Measurements from ENCODE around the gene STARD13. TPM values are rescaled to one million over a fixed set of nuclear protein-coding genes. Genes with fewer than 3 reads are reported as not detected.

The STARD13 gene
- total RNA-seq, 1 experiment from 2014 or later: 4.1 TPM

GRCh38 chr13:33096886-33097605 is 188.5 kb downstream of the STARD13 start:
- ATAC-seq: no peak
- no peaks in the 10 kb centered on the region for H3K36me3 ChIP-seq (ENCODE audit: control insufficient read depth in 1 of 2, insufficient read depth in 2 of 2, low read length in 2 of 2)
- CTCF ChIA-PET: no interaction called here
- H3K9me2 ChIP-seq (ENCODE audit: insufficient read depth): no peaks in the 10 kb centered on the region
- H2AFZ ChIP-seq (ENCODE audit: low read depth, low read length, poor library complexity, severe bottlenecking): no peak overlapping the region
- RAD21 ChIA-PET (ENCODE audit: low non-redundant PET in 1 of 2, low total read pairs in 2 of 2, uncharacterized antibody in 2 of 2, unreplicated experiment in 2 of 2): no interaction called here
- no peak for TF ChIP-seq EZH2 (IDR thresholded peaks at IDR 0.05)
- TF ChIP-seq POLR2A (IDR thresholded peaks at IDR 0.05; ENCODE audit: borderline replicate concordance, extremely low read depth, insufficient read depth, insufficient read length): no peak
- no peak for TF ChIP-seq SP1 (IDR thresholded peaks at IDR 0.05; ENCODE audit: low read depth)
- TF ChIP-seq EGR1 (IDR thresholded peaks at IDR 0.05; ENCODE audit: low read depth): no peak
- TF ChIP-seq ELF1 (IDR thresholded peaks at IDR 0.05; ENCODE audit: borderline replicate concordance, low read depth): no peak
- no peak for TF ChIP-seq RAD21 (IDR thresholded peaks at IDR 0.05; ENCODE audit: low read depth)
- no TSS peak for BruUV-seq (replicated peaks)
- POLR2A ChIA-PET: no interaction called here
- H3K27ac ChIP-seq (ENCODE audit: low read depth, low read length): no peak overlapping the region
- no peak overlapping the region for H3K4me3 ChIP-seq (replicated peaks in 1 of 2; ENCODE audit: low read depth in 1 of 2, low read length in 2 of 2)
- no peaks in the 10 kb centered on the region; a peak in 1 of 4 replicates for H3K9me3 ChIP-seq (ENCODE audit: control insufficient read depth in 1 of 2, insufficient read depth in 1 of 2, low read depth in 1 of 2, low read length in 2 of 2)
- intact Hi-C loops (cut with micrococcal nuclease): no loop called here
- no peak for DNase-seq (ENCODE audit: low read depth, low spot score)
- no peaks in the 10 kb centered on the region for H3K79me2 ChIP-seq (ENCODE audit: insufficient read depth, low read length)
- no peak overlapping the region for H3K4me2 ChIP-seq (ENCODE audit: low read length)
- no peak overlapping the region for H3K9ac ChIP-seq (ENCODE audit: low read length)
- H4K20me1 ChIP-seq (ENCODE audit: insufficient read depth): no peaks in the 10 kb centered on the region
- no peaks in the 10 kb centered on the region for H3K4me1 ChIP-seq (ENCODE audit: control insufficient read depth in 1 of 2, insufficient read depth in 2 of 2, low read length in 2 of 2)
- no peaks in the 10 kb centered on the region for H3K27me3 ChIP-seq (ENCODE audit: insufficient read depth, low read length)

- no peaks in the 10 kb centered on the region for H4K20me1 ChIP-seq (ENCODE audit: insufficient read depth)
- H3K9ac ChIP-seq (ENCODE audit: low read length): no peak overlapping the region
- intact Hi-C loops (cut with micrococcal nuclease): no loop called here
- ChIA-PET POLR2A (no interaction called here), RAD21 (ENCODE audit: low non-redundant PET in 1 of 2, low total read pairs in 2 of 2, uncharacterized antibody in 2 of 2, unreplicated experiment in 2 of 2) (no interaction called here), CTCF (no interaction called here)
- no peaks in the 10 kb centered on the region for H3K27me3 ChIP-seq (ENCODE audit: insufficient read depth, low read length)
- H3K27ac ChIP-seq (ENCODE audit: low read depth, low read length): no peak overlapping the region
- no peak overlapping the region for H2AFZ ChIP-seq (ENCODE audit: low read depth, low read length, poor library complexity, severe bottlenecking)
- DNase-seq (ENCODE audit: low read depth, low spot score) (no peak), ATAC-seq (no peak)
- H3K36me3 ChIP-seq (ENCODE audit: control insufficient read depth in 1 of 2, insufficient read depth in 2 of 2, low read length in 2 of 2): no peaks in the 10 kb centered on the region
- H3K79me2 ChIP-seq (ENCODE audit: insufficient read depth, low read length): no peaks in the 10 kb centered on the region
- no peak overlapping the region for H3K4me3 ChIP-seq (replicated peaks in 1 of 2; ENCODE audit: low read depth in 1 of 2, low read length in 2 of 2)
- no peaks in the 10 kb centered on the region for H3K9me3 ChIP-seq (ENCODE audit: control insufficient read depth in 1 of 2, insufficient read depth in 1 of 2, low read depth in 1 of 2, low read length in 2 of 2)
- H3K4me1 ChIP-seq (ENCODE audit: control insufficient read depth in 1 of 2, insufficient read depth in 2 of 2, low read length in 2 of 2): peaks cover 0 to 7% of the 10 kb centered on the region in 2 experiments; a peak in 1 of 4 replicates
- no peaks in the 10 kb centered on the region for H3K9me2 ChIP-seq (ENCODE audit: insufficient read depth)
- TF ChIP-seq FOSL1 (IDR thresholded peaks at IDR 0.05; ENCODE audit: low read depth): no peak
- H3K4me2 ChIP-seq (ENCODE audit: low read length): no peak overlapping the region
- BruUV-seq (replicated peaks): no TSS peak
Measured at GRCh38 chr13:33092073-33092987, 193.2 kb downstream of the STARD13 start.
